HG03571 (cell line): ENCODE data around the gene GPR180.
A peak's percentile ranks its signal among the peaks of the same experiment; 100 is the strongest.
"Not testable (repeated sequence)": the region's sequence is repeated elsewhere in the genome, so short reads cannot be mapped to it uniquely, and the experiment has no call there.

Experiments used
- ATAC-seq: cut with Tn5 transposase; IDR thresholded peaks from one replicate; pipeline ENCODE4 v1.9.1; 2021; ENCODE audit not compliant: unreplicated experiment

The GPR180 gene

GRCh38 chr13:94595950-94596574, 5.6 kb upstream of the GPR180 start, which contains the start of gene TGDS:
TGDS (minus strand) TSS chr13:94596152; CDS start chr13:94596136, 16 bp downstream.
- peak; percentile 98 for ATAC-seq

DNA sequence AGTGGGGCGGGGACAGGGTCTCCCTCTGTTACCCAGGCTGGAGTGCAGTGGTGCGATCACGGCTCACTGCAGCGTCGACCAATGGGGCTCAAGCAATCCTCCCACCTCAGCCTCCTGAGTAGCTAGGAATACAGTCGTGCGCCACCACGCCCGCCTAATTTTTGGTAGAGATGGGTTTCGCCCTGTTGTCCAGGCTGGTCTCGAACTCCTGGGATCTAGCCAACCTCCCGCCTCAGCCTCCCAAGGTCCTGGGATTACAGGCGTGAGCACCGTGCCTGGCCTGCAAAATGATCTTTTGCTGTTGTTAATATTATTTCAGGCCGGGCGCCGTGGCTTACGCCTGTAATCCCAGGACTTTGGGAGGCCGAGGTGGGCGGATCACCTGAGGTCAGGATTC, 5.1 kb upstream of the GPR180 start:
- no peak for ATAC-seq

GRCh38 chr13:94598281-94598680, 3.4 kb upstream of the GPR180 start:
- ATAC-seq: no peak

DNA sequence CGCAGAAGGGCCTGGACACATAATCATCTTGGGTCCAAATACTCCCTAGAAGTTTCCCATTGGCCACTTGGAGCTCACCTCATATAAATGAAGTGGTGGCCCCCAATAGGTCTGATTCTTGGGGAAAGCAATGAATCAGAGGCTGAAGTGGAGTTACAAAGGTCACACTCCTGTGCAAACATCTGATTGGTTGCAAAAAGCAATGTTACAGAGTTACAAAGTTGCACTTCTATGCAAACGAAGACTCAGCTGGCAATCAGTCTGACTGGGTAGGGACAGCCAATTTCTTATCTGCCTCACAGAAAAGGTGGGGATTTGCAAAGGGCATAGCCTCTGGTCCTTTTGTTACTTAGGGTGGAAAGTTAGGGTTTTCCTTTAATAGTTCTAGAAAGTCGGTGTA, 1.8 kb upstream of the GPR180 start:
- ATAC-seq: no peak

- ATAC-seq: no peak
Observed at GRCh38 chr13:94602467-94602866, 810 bp downstream of the GPR180 start.

DNA sequence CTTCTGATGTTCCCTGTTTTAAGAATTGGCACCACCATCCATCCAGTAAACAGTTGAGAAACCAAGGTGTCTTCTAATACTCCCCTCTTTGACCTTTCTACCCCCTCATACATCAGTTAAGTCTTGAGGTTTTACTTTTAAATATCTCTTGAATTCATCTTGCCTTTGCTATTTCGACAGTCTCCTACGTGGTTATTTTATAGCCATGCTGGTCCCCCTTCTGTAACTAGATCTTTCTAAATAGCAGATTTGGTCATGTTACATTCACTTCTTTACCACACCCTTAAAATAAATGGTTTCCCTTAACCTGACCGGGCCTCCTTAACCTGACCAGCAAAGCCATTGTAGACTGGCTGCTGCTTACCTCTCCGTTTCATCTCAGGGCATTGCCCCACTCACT, 5.4 kb downstream of the GPR180 start:
- ATAC-seq: no peak

GRCh38 chr13:94607939-94608338, 6.3 kb downstream of the GPR180 start:
- ATAC-seq: no peak

GRCh38 chr13:94608586-94608985, 6.9 kb downstream of the GPR180 start:
- ATAC-seq: no peak

GRCh38 chr13:94609196-94609595, 7.5 kb downstream of the GPR180 start:
- ATAC-seq: no peak

DNA sequence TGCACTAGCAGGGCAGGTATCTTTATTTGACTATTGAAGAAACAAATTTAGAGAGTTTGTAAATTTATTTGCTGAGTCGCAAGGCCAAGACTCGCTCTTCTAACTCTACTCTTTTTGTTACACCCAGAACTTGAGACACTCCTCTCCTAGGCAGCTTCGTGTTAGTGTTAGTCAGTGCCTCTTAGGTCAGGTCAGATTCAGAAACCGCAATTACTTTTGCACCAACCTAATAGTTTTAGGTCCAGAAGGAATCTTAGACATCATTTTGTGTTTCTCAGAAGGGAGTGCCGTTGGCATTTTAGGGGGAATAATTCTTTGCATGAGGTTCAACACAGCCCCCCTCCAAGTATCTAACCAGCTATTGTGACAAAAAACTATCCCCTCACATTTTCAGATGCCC, 8.8 kb downstream of the GPR180 start:
- no peak for ATAC-seq

DNA sequence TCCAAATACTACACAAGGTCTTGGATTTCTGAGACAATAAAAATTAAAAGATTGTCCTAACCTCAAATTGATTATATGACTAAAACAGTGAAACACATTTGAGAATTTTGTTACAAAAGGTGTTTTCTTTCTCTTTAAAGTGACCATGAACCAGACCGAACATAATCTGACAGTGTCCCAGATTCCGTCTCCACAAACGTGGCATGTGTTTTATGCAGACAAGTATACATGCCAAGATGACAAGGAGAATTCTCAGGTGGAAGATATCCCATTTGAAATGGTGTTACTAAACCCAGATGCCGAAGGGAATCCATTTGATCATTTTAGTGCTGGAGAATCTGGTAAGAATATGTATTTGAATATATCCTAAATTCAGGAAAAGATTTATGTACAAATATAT, 10.4 kb downstream of the GPR180 start:
- no peak for ATAC-seq

- no peak for ATAC-seq
Observed at GRCh38 chr13:94613051-94613450, 11.4 kb downstream of the GPR180 start.

DNA sequence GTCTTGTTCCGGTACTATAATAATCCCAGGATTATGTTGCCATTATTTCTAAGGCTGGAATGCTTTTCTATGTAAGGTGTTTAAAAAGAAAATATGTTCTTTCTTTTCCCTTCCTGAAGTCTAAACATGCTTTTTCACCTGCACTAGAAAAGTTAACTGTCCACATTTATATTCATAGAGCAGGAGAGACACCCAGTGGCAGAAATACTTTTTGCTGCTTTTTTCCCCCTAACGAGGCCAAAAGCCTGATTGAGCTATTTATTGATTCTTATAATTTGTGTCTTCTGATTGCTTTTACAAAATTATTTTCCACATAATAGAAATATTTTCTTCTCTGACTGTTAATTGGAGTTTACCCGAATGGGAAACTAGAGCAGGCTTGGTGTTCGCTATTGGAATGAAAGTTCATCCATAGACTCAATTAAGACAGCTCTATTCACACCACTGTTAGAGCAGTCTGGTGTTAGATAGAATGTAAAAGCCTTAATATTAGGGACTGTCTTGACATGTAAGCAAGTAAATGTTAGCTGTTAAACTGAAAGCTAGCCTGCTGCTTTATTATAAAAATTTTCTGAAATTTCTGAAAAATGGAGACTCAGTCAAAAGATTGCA, 15.8 kb downstream of the GPR180 start:
- ATAC-seq: peak; percentile 51

DNA sequence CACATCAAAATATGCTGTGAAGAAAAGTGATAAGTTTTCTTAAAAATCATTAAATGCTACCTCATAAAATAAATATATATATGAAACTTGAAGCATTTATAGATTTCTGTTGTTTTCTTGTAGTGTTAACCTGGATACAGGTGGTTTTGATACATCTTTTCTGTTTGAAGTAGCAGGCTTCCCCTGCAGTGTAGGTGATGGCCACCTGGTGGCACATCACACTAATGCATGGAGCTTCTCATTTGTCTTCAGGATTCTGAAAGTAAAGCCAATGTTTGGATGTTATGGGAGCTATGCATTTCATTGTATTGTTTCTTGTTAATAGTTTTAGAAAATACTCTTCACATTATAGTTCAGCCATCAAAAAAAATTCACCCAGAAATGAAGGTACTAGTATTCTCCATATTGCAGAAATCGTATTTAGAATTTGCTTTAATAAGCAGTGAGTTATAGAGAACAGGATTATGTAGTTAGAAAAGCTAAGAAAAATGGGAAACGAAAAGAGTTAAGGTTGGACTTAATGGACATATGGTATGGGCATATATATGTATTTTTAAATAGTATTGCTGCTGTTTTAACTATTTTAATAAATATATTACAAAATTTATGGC, 18.7 kb downstream of the GPR180 start:
- ATAC-seq: peak; percentile 81

- no peak for ATAC-seq
Observed at GRCh38 chr13:94622344-94622743, 20.7 kb downstream of the GPR180 start.

DNA sequence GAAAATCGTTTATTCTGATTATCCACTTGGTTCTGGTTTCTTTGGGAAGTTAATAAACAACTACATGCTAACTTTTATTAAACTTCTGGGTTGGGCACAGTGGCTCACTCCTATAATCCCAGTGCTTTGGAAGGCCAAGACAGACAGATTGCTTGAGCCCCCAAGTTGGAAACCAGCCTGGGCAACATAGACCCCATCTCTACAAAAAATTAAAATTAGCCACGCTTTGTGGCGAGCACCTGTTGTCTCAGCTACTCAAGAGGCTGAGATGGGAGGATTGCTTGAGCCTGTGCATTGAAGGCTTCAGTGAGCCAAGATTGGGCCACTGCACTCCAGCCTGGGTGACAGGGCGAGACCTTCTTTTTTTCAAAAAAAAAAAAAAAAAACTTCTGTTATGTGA, 21.7 kb downstream of the GPR180 start:
- ATAC-seq: no peak

GRCh38 chr13:94630858-94631257, 29.2 kb downstream of the GPR180 start:
- ATAC-seq: no peak

- ATAC-seq: no peak
Observed at GRCh38 chr13:94632226-94632980, 30.7 kb downstream of the GPR180 start.

GRCh38 chr13:94636096-94636495, 34.4 kb downstream of the GPR180 start:
- ATAC-seq: not testable (repeated sequence)

DNA sequence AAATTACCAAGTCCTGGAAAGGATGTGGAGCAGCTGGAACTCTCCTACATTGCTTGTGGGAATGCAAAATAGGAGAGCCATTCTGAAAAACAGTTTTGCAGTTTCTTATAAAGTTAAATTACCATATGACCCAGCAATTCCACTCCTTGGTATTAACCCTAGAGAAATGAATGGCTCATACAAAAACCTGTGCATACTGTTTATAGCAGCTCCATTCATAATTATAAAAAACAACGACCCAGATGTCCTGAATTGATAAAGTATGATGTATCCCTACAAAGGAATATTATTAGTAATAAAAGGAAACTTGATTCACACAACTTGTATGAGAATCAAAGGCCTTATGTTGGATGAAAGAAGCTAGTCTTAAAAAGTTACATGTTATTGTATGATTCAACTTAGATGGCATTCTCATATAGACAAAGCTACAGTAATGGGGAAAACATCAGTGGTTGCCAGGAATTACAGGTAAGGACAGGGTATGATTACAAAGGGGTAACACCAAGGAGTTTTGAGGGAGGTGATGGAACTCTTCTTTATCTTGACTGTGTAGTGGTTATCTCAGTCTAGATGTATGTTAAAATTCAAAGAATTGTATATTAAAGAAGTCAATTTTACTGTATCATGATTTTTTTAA, 35.4 kb downstream of the GPR180 start:
- ATAC-seq: no peak

- ATAC-seq: not testable (repeated sequence)
Observed at GRCh38 chr13:94637677-94638076, 36.0 kb downstream of the GPR180 start.
